NAMALWA (cell line): ENCODE measurements around the gene MDM2.
"Not testable (repeated sequence)": the region's sequence is repeated elsewhere in the genome, so short reads cannot be mapped to it uniquely, and the experiment has no call there.

Source experiments
- DNase-seq: peaks from one replicate; pipeline ENCODE4 v3.0.0-alpha.2; 2015; ENCODE audit warnings: low spot score

The MDM2 gene

GRCh38 chr12:68786929-68787328 is 21.0 kb upstream of the MDM2 start:
- DNase-seq: peak; percentile 49

- no peak for DNase-seq
Measured at GRCh38 chr12:68788554-68789143, 19.3 kb upstream of the MDM2 start.

DNA sequence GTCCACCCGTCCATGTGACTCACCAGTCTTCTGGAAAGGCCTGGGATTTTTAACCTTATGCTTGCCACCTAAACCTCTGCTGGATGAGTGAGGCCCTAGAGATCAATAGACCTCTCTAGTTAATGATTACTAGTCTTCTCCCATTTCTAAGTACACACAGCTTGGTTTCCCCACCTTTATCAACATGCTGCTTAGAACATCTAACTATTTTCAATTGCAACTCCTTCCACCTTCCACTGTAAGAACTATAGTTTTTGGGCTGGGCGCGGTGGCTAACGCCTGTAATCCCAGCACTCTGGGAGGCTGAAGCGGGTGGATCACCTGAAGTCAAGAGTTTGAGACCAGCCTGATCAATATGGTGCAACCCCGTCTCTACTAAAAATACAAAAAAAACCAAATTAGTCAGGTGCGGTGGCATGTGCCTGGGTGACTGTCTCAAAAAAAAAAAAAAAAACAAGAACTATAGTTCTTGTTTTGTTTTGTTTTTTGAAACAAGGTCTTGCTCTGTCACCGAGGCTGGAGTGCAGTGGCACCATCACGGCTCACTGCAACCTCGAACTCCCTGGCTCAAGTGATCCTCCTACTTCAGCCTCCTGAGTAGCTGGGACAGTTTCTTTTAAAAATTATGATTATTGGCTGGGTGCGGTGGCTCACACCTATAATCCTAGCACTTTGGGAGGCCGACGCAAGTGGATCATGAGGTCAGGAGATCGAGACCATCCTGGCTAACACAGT is 18.7 kb upstream of the MDM2 start:
- no peak for DNase-seq

GRCh38 chr12:68790081-68790951 is 17.7 kb upstream of the MDM2 start:
- DNase-seq: no peak

DNA sequence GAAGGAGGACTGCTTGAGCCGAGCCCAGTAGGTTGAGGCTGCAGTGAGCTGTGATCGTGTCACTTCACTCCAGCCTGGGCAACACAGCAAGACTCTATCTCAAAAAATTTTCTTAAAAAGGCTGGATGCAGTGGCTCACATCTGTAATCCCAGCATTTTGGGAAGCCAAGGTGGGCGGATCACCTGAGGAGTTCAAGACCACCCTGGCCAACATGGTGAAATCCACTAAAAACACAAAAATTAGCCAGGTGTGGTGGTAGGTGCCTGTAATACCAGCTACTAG is 17.1 kb upstream of the MDM2 start:
- no peak for DNase-seq

DNA sequence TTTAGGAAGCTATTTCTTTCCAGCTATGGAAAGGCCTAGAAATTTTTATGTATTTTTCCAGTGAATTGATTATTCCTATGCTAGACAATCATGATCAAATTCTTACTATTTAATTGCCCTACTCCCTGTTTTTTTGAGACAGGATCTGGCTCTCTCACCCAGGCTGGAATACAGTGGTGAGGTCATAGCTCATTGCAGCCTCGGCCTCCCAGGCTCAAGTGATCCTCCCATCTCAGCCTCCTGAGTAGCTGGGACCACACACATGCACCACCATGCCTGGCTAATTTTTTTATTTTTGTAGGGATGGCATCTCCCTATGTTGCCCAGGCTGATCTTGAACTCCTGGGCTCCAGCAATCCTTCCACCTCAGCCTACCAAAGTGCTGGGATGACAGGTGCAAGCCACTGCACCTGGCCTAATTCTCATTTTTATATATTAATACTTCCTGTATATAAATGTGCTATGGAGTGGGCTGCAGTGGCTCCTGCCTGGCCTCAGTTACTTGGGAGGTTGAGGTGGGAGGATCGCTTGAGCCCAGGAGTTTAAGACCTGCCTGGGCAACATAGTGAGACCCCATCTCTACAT is 16.0 kb upstream of the MDM2 start:
- DNase-seq: no peak

GRCh38 chr12:68792952-68793351 is 15.0 kb upstream of the MDM2 start:
- DNase-seq: peak; percentile 90

- no peak for DNase-seq
Measured at GRCh38 chr12:68793436-68793835, 14.5 kb upstream of the MDM2 start.

DNA sequence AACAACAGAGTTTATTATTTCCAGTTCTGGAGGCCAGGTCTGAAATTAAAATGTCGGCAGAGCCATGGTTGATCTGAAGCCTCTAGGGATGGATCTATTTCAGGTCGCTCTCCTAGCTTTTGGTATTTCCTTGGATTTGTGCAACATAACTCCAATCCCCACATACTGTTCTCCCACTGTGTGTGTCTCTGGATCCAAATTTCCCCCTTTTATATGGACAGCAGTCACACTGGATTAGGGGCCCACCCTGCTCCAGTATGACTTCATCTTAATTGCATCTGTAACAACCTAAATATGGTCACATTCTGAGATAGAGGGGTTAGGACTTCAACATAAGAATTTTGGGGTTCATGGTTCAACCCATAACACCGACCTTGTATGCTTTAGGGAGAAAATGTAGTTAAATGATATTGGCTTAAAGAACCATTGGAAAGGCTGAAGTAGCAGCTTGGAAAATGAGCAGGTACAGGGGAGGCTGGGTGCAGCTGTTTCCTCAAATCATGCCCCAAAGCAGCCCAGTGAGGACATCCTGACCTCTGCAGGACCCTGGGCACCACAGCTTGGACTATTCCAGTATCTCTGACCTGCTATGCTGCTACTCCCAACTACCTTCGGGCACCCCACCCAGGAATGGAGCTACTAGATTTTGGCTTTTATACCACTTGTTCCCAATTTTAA is 13.9 kb upstream of the MDM2 start:
- DNase-seq: no peak

GRCh38 chr12:68794653-68795251 is 13.2 kb upstream of the MDM2 start:
- DNase-seq: no peak

- DNase-seq: no peak
Measured at GRCh38 chr12:68796399-68796798, 11.6 kb upstream of the MDM2 start.

DNA sequence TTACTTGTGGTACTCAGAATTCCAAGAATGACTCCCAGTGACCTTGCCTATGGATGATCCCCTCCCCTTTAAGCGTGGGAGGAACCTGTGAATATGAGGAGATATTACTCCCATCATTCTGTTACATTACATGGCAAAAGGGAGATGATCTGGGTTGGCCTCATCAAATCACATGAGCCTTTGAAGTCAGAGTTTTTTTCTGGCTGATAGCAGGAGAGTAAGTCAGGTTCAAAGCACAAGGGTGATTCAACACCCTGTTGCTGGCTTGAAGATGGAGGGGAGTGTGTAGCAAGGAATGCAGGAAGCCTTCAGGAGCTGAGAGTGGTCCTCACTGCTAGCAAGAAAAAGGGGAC is 9.1 kb upstream of the MDM2 start:
- no peak for DNase-seq

DNA sequence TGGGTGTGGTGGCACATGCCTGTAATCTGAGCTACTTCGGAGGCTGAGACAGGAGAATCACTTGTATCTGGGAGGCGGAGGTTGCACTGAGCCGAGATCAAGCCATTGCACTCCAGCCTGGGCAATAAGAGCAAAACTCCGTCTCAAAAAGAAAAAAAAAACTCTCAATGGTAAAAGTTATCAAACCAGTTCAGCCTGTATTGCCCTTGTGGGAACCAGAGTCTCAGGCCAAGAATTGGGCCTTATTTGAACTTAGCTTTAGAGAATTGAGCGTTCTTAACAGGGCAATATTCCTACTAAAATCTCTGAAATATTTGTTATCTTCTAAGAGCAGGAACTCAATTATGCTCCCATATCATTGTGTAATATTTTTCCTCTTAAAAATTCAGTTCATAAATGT is 7.7 kb upstream of the MDM2 start:
- DNase-seq: no peak

- DNase-seq: not testable (repeated sequence)
Measured at GRCh38 chr12:68801124-68801523, 6.9 kb upstream of the MDM2 start.

GRCh38 chr12:68802372-68802745 is 5.6 kb upstream of the MDM2 start:
- not testable (repeated sequence) for DNase-seq

GRCh38 chr12:68802911-68803651 is 4.9 kb upstream of the MDM2 start:
- not testable (repeated sequence) for DNase-seq

DNA sequence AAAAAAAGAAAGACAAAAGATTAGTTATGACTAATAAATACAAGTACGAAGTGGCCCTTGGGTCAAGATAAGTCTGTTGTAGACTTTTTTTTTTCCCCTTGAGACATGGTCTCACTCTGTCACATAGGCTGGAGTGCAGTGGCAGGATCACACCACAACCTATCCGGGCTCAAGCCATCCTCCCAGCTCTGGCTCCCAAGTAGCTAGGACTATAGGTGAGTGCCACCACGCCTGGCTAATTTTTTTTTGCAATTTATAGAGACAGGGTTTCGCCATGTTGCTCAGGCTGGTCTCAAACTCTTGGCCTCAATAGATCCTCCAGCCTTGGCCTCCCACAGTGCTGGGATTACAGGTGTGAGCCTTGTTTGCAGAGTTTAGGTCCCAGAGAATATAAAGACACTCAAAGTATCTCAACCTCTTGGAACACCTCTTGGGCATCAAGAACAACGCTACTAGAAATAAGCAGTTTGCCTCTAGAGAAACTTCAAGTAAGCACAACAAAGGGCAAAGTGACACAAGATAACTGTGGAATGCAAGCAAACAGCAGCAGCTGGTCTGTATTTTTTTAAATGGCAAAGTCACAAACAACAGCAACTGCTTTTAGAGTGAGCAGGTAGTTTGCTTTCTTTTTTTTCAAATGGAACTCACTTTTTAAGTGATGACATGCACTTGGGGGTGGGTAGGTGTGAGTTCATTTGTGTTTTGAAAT is 3.9 kb upstream of the MDM2 start:
- DNase-seq: no peak

DNA sequence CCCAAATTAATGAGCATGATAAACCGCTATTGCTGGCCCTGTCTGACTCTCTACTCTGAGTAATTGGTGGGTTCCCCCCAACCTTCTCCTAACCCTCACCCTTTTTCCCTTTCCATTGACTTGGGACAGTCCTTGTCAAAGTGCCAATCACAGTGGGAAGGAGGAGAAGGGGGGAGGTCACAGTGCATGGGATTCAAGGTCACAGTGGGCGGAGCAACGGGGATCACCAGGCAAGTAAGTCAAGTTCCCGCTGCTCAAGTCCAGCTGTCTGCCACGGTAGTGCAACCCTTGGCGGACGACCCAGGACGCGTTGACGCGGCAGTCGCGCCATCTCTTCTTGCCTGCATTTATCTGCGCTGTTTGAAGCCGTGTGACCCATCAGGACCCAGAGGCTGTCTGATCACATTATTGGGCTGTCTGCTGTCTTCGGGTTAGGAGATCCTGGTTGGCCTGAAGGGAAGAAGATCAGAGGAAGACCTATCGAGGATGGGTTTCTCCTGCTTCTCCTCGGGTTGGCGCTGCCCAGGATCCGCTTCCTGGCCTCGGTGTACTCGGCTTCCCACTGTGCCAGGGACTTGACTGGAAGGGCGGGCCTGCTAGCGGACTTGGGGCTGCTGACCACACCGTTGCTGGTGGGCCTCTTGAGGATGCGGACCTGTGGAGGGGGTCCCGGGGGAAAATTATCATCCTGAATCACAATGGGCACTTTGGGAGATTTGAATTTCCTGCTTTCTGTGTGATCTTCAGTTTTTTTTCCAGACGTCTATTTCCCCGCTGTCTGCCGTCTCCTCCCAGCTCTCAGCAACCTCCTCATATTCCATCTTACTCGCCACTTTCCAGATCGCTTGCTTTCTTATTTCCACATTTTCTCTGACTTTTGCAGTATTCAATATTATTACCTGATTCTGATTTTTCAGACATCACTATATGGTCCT is 3.1 kb upstream of the MDM2 start:
- DNase-seq: no peak

- DNase-seq: no peak
Measured at GRCh38 chr12:68805592-68806120, 2.3 kb upstream of the MDM2 start.
